GM21526 (cell line): ENCODE measurements around the gene STATH.
"Not testable (repeated sequence)": the region's sequence is repeated elsewhere in the genome, so short reads cannot be mapped to it uniquely, and the experiment has no call there.

Experiments used
- ATAC-seq: cut with Tn5 transposase; IDR thresholded peaks from one replicate; pipeline ENCODE4 v1.9.1; 2021; ENCODE audit warnings: moderate library complexity; ENCODE audit not compliant: unreplicated experiment, low FRiP score

STATH gene

GRCh38 chr4:70050138-70050537 lies 54.4 kb downstream of the STATH start, which contains the start of gene HTN1:
TSS of gene HTN1 (plus strand) at chr4:70050438. CDS start at chr4:70053077, 2,639 bp downstream.
- ATAC-seq = not testable (repeated sequence)
